IMR-90 (cell line): Measurements from ENCODE around the gene ZDHHC14. TPM values are rescaled to one million over a fixed set of nuclear protein-coding genes. Genes with fewer than 3 reads are reported as not detected.
A peak's percentile ranks its signal among the peaks of the same experiment; 100 is the strongest.

Source experiments
- ATAC-seq: fragments of 200-7000 bp; cut with Tn5 transposase; 2 replicates; pipeline ENCODE4 v1.9.1; 2020; ENCODE audit warnings: low read depth, mild to moderate bottlenecking, moderate library complexity
- BruUV-seq: library from RNA; stranded (reverse); fragments of 400-500 nt; replicated peaks from 2 replicates; lab custom pipeline; 2021; lab: Mats Ljungman, UMichigan
- CTCF ChIA-PET: fragments of 300-600 bp; formaldehyde crosslinking; extraction: SDS; loops from one replicate; lab custom pipeline; 2021; ENCODE audit warnings: antibody characterized with exemption; lab: Yijun Ruan, JAX
- POLR2A ChIA-PET: fragments of 300-600 bp; sonication (Branson Sonifier 250); formaldehyde crosslinking; loops from one replicate; lab custom pipeline; 2022; ENCODE audit warnings: antibody characterized with exemption; ENCODE audit not compliant: unreplicated experiment; lab: Charles Lee
- DNase-seq: peaks from one replicate; pipeline ENCODE4 v3.0.0; 2013
- H2AFZ ChIP-seq: replicated peaks from 2 replicates; pipeline ENCODE3; 2013; ENCODE audit warnings: low read length, mild to moderate bottlenecking; ENCODE audit not compliant: poor library complexity
- H2AK5ac ChIP-seq: 2 replicates; pipeline ENCODE4 v1.6.1; 2013; ENCODE audit warnings: low read depth, low read length, inconsistent platforms
- H2AK9ac ChIP-seq: replicated peaks from 2 replicates; pipeline ENCODE3; 2013; ENCODE audit warnings: mild to moderate bottlenecking, low read depth, low read length, moderate library complexity; ENCODE audit not compliant: poor library complexity
- H2BK120ac ChIP-seq: 2 replicates; pipeline ENCODE4 v1.6.1; 2013; ENCODE audit warnings: low read depth, low read length, inconsistent platforms
- H2BK15ac ChIP-seq: 3 replicates; pipeline ENCODE4 v1.6.1; 2013; ENCODE audit warnings: low read depth, low read length, inconsistent platforms
- H2BK20ac ChIP-seq: 2 replicates; pipeline ENCODE4 v1.6.1; 2013; ENCODE audit warnings: low read depth, mild to moderate bottlenecking, inconsistent platforms, low read length, moderate library complexity
- H2BK5ac ChIP-seq: 2 replicates; pipeline ENCODE4 v1.6.1; 2013; ENCODE audit warnings: mild to moderate bottlenecking, low read depth, low read length, inconsistent platforms; ENCODE audit not compliant: poor library complexity, severe bottlenecking
- H3K14ac ChIP-seq: replicated peaks from 2 replicates; pipeline ENCODE4 v1.6.1; 2013; ENCODE audit warnings: low read depth, low read length, inconsistent platforms
- H3K18ac ChIP-seq: 2 replicates; pipeline ENCODE4 v1.6.1; 2013; ENCODE audit warnings: low read depth, low read length, control low read depth
- H3K23ac ChIP-seq: 2 replicates; pipeline ENCODE4 v1.6.1; 2013; ENCODE audit warnings: low read depth, low read length, inconsistent platforms
- H3K27ac ChIP-seq: 2 replicates; pipeline ENCODE4 v1.5.1; 2013; ENCODE audit warnings: mild to moderate bottlenecking, control low read depth, low read length; ENCODE audit not compliant: insufficient read depth
- H3K27me3 ChIP-seq: 2 replicates; pipeline ENCODE4 v1.6.1; 2013; ENCODE audit warnings: low read length; ENCODE audit not compliant: control insufficient read depth, insufficient read depth
- H3K36me3 ChIP-seq: 2 replicates; pipeline ENCODE4 v1.6.1; 2013; ENCODE audit warnings: low read length, mixed read lengths; ENCODE audit not compliant: control insufficient read depth, insufficient read depth
- H3K4ac ChIP-seq: 2 replicates; pipeline ENCODE4 v1.6.1; 2013; ENCODE audit warnings: low read depth, low read length, inconsistent platforms
- H3K4me1 ChIP-seq: 2 replicates; pipeline ENCODE4 v1.6.1; 2013; ENCODE audit warnings: low read length, mixed read lengths; ENCODE audit not compliant: control insufficient read depth, insufficient read depth
- H3K4me2 ChIP-seq: 2 replicates; pipeline ENCODE4 v1.6.1; 2013; ENCODE audit warnings: low read depth, mild to moderate bottlenecking, control low read depth, low read length, moderate library complexity
- H3K4me3 ChIP-seq: 2 replicates; pipeline ENCODE4 v1.5.1; 2013; ENCODE audit warnings: low read depth, mild to moderate bottlenecking, control low read depth, low read length, moderate library complexity; ENCODE audit not compliant: insufficient read depth
- H3K56ac ChIP-seq: 2 replicates; pipeline ENCODE4 v1.6.1; 2013; ENCODE audit warnings: low read length, inconsistent platforms; ENCODE audit not compliant: insufficient read depth; ENCODE audit errors: extremely low read depth
- H3K79me1 ChIP-seq, 2 experiments: 2 replicates each; pipeline ENCODE4 v1.6.1; 2013; ENCODE audit warnings: low read length in 2 of 2, inconsistent platforms in 1 of 2, low read depth in 1 of 2
- H3K9ac ChIP-seq: 2 replicates; pipeline ENCODE4 v1.6.1; 2013; ENCODE audit warnings: low read depth, low read length, control low read depth
- H3K9me1 ChIP-seq: 2 replicates; pipeline ENCODE4 v1.6.1; 2013; ENCODE audit warnings: low read length, inconsistent platforms; ENCODE audit not compliant: insufficient read depth
- H3K9me3 ChIP-seq: 2 replicates; pipeline ENCODE4 v1.6.1; 2013; ENCODE audit warnings: low read length; ENCODE audit not compliant: control insufficient read depth, insufficient read depth
- H4K20me1 ChIP-seq: 2 replicates; pipeline ENCODE4 v1.6.1; 2013; ENCODE audit warnings: low read length, inconsistent platforms; ENCODE audit not compliant: insufficient read depth
- H4K5ac ChIP-seq: 2 replicates; pipeline ENCODE4 v1.6.1; 2013; ENCODE audit warnings: mild to moderate bottlenecking, low read depth, low read length, control low read depth
- H4K8ac ChIP-seq, 2 experiments: 2 replicates each; pipeline ENCODE4 v1.6.1; 2013; ENCODE audit warnings: low read depth in 2 of 2, low read length in 2 of 2, control low read depth in 1 of 2, inconsistent platforms in 1 of 2
- H4K91ac ChIP-seq: 2 replicates; pipeline ENCODE4 v1.6.1; 2013; ENCODE audit warnings: low read depth, low read length, inconsistent platforms; ENCODE audit not compliant: insufficient read depth
- BHLHE40 ChIP-seq: fragments of 150-350 bp; IDR thresholded peaks from 2 replicates; pipeline ENCODE4 v1.6.1; 2016; ENCODE audit warnings: mild to moderate bottlenecking, low read depth, low read length
- CEBPB ChIP-seq: IDR thresholded peaks from 2 replicates; pipeline ENCODE4 v1.6.1; 2012; ENCODE audit warnings: low read depth, low read length, improper control_type of control experiment
- CHD1 ChIP-seq: IDR thresholded peaks from 2 replicates; pipeline ENCODE4 v1.6.1; 2012; ENCODE audit warnings: low read depth, low read length, improper control_type of control experiment
- FOS ChIP-seq: fragments of 150-350 bp; IDR thresholded peaks from 2 replicates; pipeline ENCODE4 v1.6.1; 2016; ENCODE audit warnings: low read depth, low read length
- MAZ ChIP-seq: IDR thresholded peaks from 2 replicates; pipeline ENCODE4 v1.6.1; 2012; ENCODE audit warnings: low read depth, mild to moderate bottlenecking, low read length, improper control_type of control experiment, moderate library complexity, borderline replicate concordance
- MXI1 ChIP-seq: IDR thresholded peaks from 2 replicates; pipeline ENCODE4 v1.6.1; 2012; ENCODE audit warnings: low read depth, mild to moderate bottlenecking, low read length, moderate library complexity, borderline replicate concordance
- NFE2L2 ChIP-seq: fragments of 150-350 bp; IDR thresholded peaks from 2 replicates; pipeline ENCODE4 v1.6.1; 2016; ENCODE audit warnings: low read depth, mild to moderate bottlenecking, low read length
- POLR2A ChIP-seq: IDR thresholded peaks from 2 replicates; pipeline ENCODE4 v1.6.1; 2012; ENCODE audit warnings: mild to moderate bottlenecking, low read depth, low read length
- RAD21 ChIP-seq: IDR thresholded peaks from 2 replicates; pipeline ENCODE4 v1.6.1; 2012; ENCODE audit warnings: low read length, improper control_type of control experiment
- RCOR1 ChIP-seq: IDR thresholded peaks from 2 replicates; pipeline ENCODE4 v1.6.1; 2012; ENCODE audit warnings: mild to moderate bottlenecking, low read length, improper control_type of control experiment; ENCODE audit not compliant: insufficient replicate concordance
- RFX5 ChIP-seq: IDR thresholded peaks from 2 replicates; pipeline ENCODE4 v1.8.0; 2012; ENCODE audit warnings: low read depth, mild to moderate bottlenecking, low read length, moderate library complexity
- WGBS, 2 experiments: methylation state at CpG; one replicate each; pipeline versions ENCODE4 v1.1.5 to v1.1.7; 2013; ENCODE audit warnings: missing lambda C conversion rate in 2 of 2; ENCODE audit not compliant: insufficient read length in 1 of 2; ENCODE audit errors: extremely low coverage in 2 of 2; 5-methylcytosine and 5-hydroxymethylcytosine counted together
- dilution Hi-C: fragments of 300-500 bp; cut with HindIII; formaldehyde crosslinking; loops from one replicate; pipeline ENCODE4 v1.14.3; 2018; ENCODE audit warnings: low sequenced_read_pairs; ENCODE audit not compliant: unreplicated experiment
- in situ Hi-C: fragments of 300-500 bp; cut with MboI; formaldehyde crosslinking; loops from 3 replicates; pipeline ENCODE4 v1.14.3; 2019; ENCODE audit warnings: low sequenced_read_pairs, inconsistent platforms, mixed read lengths
- intact Hi-C: fragments of 100-400 bp; cut with micrococcal nuclease; formaldehyde crosslinking; loops from 2 replicates; pipeline ENCODE4 v1.10.0; 2022
- polyA plus RNA-seq, 3 experiments: library from polyadenylated mRNA; depleted of rRNA; stranded (reverse); fragments of >200 nt; gene quantifications; 2 replicates each; pipeline ENCODE4 v1.2.3, GENCODE V29; 2012; ENCODE audit warnings: low replicate concordance in 1 of 3
- total RNA-seq: library from RNA; depleted of rRNA; stranded (reverse); fragments of >200 nt; gene quantifications from 2 replicates; pipeline ENCODE4 v1.2.3, GENCODE V29; 2012
- TF ChIP-seq, protein P1 (sequence below): fragments of 150-350 bp; IDR thresholded peaks from 2 replicates; pipeline ENCODE4 v1.6.1; 2016; ENCODE audit warnings: low read depth, mild to moderate bottlenecking, low read length, moderate library complexity, borderline replicate concordance
- TF ChIP-seq, protein P2 (sequence below): fragments of 150-350 bp; IDR thresholded peaks from 2 replicates; pipeline ENCODE4 v1.6.1; 2017; ENCODE audit warnings: mild to moderate bottlenecking, antibody characterized with exemption, low read length, low read depth

The ZDHHC14 gene
- total and polyA plus RNA-seq, 2 of the 4 experiments (the other 2 are of a cell fraction) = 0.90 to 2.0 TPM

DNA sequence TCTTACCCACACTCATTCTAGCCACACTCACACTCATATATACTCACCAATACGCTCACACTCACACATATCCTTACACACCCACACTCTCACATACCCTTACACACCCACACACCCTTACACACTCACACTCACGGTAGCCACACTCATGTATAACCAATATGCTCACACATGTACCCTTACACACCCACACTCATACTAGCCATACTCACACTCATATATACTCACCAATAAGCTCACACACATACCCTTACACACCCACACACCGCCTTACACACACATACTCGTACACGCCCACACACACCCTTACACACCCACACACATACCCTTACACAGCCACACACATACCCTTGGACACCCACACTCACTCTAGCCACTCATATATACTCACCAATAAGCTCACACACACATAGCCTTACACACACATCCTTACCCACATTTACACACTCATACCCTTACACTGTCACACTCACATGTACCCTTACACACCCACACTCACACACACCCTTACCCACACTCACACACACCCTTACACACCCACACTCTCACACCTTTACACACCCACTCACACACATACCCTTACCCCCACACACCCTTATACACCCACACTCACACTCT lies 249.6 kb downstream of the ZDHHC14 start:
- no TSS peak for BruUV-seq
- Histone ChIP-seq H3K27me3 (no peaks in the 10 kb centered on the region), H3K4me3 (no peak overlapping the region), H2BK20ac (no peak overlapping the region), H4K5ac (no peak overlapping the region), H3K79me1 (no peaks in the 10 kb centered on the region), H3K23ac (no peak overlapping the region), H3K9ac (no peak overlapping the region), H3K4me1 (peaks cover 2% of the 10 kb centered on the region; the same call in 1 of the 2 replicates), H2BK5ac (peak overlapping the region; percentile 27), H4K91ac (no peak overlapping the region), H3K14ac (no peak overlapping the region), H2BK120ac (no peak overlapping the region), H2BK15ac (no peak overlapping the region), H3K4ac (no peak overlapping the region), H3K4me2 (no peak overlapping the region), H2AFZ (no peak overlapping the region), H3K36me3 (no peaks in the 10 kb centered on the region), H4K20me1 (no peaks in the 10 kb centered on the region), H3K18ac (no peak overlapping the region), H2AK9ac (no peak overlapping the region), H3K56ac (no peak overlapping the region), H4K8ac (no peak overlapping the region), H3K27ac (no peak overlapping the region), H3K9me1 (peaks cover 4% of the 10 kb centered on the region; the same call in 1 of the 2 replicates), H3K9me3 (no peaks in the 10 kb centered on the region), H2AK5ac (peak overlapping the region; percentile 49; the same call in 1 of the 2 replicates)
- TF ChIP-seq MXI1 (no peak), RFX5 (no peak), MAZ (no peak), CEBPB (no peak), CHD1 (no peak), RCOR1 (no peak), FOS (no peak), POLR2A (no peak), RAD21 (no peak), NFE2L2 (no peak), BHLHE40 (no peak)
- TF ChIP-seq, protein P1, sequence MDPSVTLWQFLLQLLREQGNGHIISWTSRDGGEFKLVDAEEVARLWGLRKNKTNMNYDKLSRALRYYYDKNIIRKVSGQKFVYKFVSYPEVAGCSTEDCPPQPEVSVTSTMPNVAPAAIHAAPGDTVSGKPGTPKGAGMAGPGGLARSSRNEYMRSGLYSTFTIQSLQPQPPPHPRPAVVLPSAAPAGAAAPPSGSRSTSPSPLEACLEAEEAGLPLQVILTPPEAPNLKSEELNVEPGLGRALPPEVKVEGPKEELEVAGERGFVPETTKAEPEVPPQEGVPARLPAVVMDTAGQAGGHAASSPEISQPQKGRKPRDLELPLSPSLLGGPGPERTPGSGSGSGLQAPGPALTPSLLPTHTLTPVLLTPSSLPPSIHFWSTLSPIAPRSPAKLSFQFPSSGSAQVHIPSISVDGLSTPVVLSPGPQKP = no peak
- TF ChIP-seq, protein P2, sequence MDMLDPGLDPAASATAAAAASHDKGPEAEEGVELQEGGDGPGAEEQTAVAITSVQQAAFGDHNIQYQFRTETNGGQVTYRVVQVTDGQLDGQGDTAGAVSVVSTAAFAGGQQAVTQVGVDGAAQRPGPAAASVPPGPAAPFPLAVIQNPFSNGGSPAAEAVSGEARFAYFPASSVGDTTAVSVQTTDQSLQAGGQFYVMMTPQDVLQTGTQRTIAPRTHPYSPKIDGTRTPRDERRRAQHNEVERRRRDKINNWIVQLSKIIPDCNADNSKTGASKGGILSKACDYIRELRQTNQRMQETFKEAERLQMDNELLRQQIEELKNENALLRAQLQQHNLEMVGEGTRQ = no peak
- intact Hi-C loops = no loop called here
- in situ Hi-C loops = no loop called here
- WGBS, 2 experiments = 98 to 100% methylated on average over 2 to 5 of the region's 5 CpGs
- ChIA-PET CTCF (no interaction called here), POLR2A (no interaction called here)
- dilution Hi-C loops = no loop called here
- no peak for DNase-seq
- ATAC-seq = no peak
